H1 (cell line): ENCODE measurements around the gene TMEM107. TPM values are rescaled to one million over a fixed set of nuclear protein-coding genes. Genes with fewer than 3 reads are reported as not detected.
A peak's percentile ranks its signal among the peaks of the same experiment; 100 is the strongest.

Experiments used
- CTCF ChIA-PET: fragments of 300-600 bp; sonication (Branson Sonifier 250); formaldehyde crosslinking; loops from one replicate; lab custom pipeline; 2021; ENCODE audit not compliant: partially characterized antibody; lab: Charles Lee
- POLR2A ChIA-PET: fragments of 300-600 bp; sonication (Branson Sonifier 250); formaldehyde crosslinking; loops from one replicate; lab custom pipeline; 2021; ENCODE audit warnings: inconsistent platforms; ENCODE audit not compliant: partially characterized antibody; lab: Charles Lee
- DNase-seq, 2 experiments: peaks; one replicate each; pipeline versions ENCODE4 v3.0.0 to v3.0.0-alpha.2; 2010 to 2022; ENCODE audit warnings: low spot score in 2 of 2, low read depth in 1 of 2, mixed read lengths in 1 of 2
- FAIRE-seq: peaks from 2 replicates; lab custom pipeline; 2011; peaks lifted over from hg19 to GRCh38; lab: Jason Lieb, UNC
- H2AFZ ChIP-seq: 2 replicates; pipeline ENCODE4 v1.8.1; 2012; ENCODE audit warnings: low read length, inconsistent platforms
- H2AK5ac ChIP-seq: 2 replicates; pipeline ENCODE4 v1.6.1; 2013; ENCODE audit warnings: low read depth, low read length
- H2BK120ac ChIP-seq: replicated peaks from 2 replicates; pipeline ENCODE3; 2013; ENCODE audit warnings: low read depth, low read length, inconsistent platforms
- H2BK12ac ChIP-seq: 2 replicates; pipeline ENCODE4 v1.6.1; 2013; ENCODE audit warnings: low read depth, low read length
- H2BK15ac ChIP-seq: 2 replicates; pipeline ENCODE4 v1.6.1; 2013; ENCODE audit warnings: low read length
- H2BK20ac ChIP-seq: 2 replicates; pipeline ENCODE4 v1.6.1; 2013; ENCODE audit warnings: low read length
- H2BK5ac ChIP-seq: 2 replicates; pipeline ENCODE4 v1.6.1; 2013; ENCODE audit warnings: low read depth, low read length
- H3K14ac ChIP-seq: 2 replicates; pipeline ENCODE4 v1.6.1; 2013; ENCODE audit warnings: inconsistent platforms; ENCODE audit not compliant: insufficient read length
- H3K18ac ChIP-seq: 2 replicates; pipeline ENCODE4 v1.6.1; 2013; ENCODE audit warnings: low read length; ENCODE audit errors: extremely low read depth
- H3K23ac ChIP-seq: 2 replicates; pipeline ENCODE4 v1.6.1; 2013; ENCODE audit warnings: inconsistent platforms; ENCODE audit not compliant: insufficient read length
- H3K23me2 ChIP-seq: 2 replicates; pipeline ENCODE4 v1.6.1; 2013; ENCODE audit warnings: low read depth, low read length
- H3K27ac ChIP-seq: 2 replicates; pipeline ENCODE4 v1.6.1; 2011; ENCODE audit warnings: low read depth, low read length, inconsistent platforms
- H3K27me3 ChIP-seq, 4 experiments: replicated peaks in 1 of 4; 1 replicate in 1 of 4; 2 replicates in 3 of 4; pipeline versions ENCODE4 v1.6.1 to v1.8.1; 2011 to 2013; ENCODE audit warnings: low read length in 3 of 4, mild to moderate bottlenecking in 3 of 4, inconsistent platforms in 2 of 4, mixed read lengths in 2 of 4, moderate library complexity in 1 of 4; ENCODE audit not compliant: control insufficient read depth in 3 of 4, insufficient read depth in 3 of 4; ENCODE audit errors: extremely low read depth in 1 of 4
- H3K36me3 ChIP-seq, 4 experiments: 2 replicates each; pipeline versions ENCODE4 v1.6.1 to v1.8.1; 2011 to 2013; ENCODE audit warnings: mild to moderate bottlenecking in 4 of 4, low read length in 3 of 4, moderate library complexity in 2 of 4, control low read depth in 1 of 4, inconsistent platforms in 1 of 4; ENCODE audit not compliant: insufficient read depth in 4 of 4, control insufficient read depth in 2 of 4
- H3K4ac ChIP-seq: replicated peaks from 2 replicates; pipeline ENCODE3; 2013; ENCODE audit warnings: low read length, low read depth, mixed read lengths, inconsistent platforms; ENCODE audit not compliant: insufficient read length
- H3K4me1 ChIP-seq, 4 experiments: replicated peaks in 1 of 4; 1 replicate in 1 of 4; 2 replicates in 3 of 4; pipeline versions ENCODE4 v1.6.1 to v1.8.1; 2011 to 2013; ENCODE audit warnings: low read length in 3 of 4, inconsistent platforms in 2 of 4, mixed read lengths in 1 of 4; ENCODE audit not compliant: insufficient read depth in 4 of 4, control insufficient read depth in 3 of 4
- H3K4me2 ChIP-seq, 2 experiments: 2 replicates each; pipeline versions ENCODE4 v1.6.1 to v1.8.1; 2011 to 2013; ENCODE audit warnings: low read depth in 2 of 2, low read length in 2 of 2, control low read depth in 1 of 2, inconsistent platforms in 1 of 2, mild to moderate bottlenecking in 1 of 2; ENCODE audit not compliant: insufficient read depth in 1 of 2
- H3K4me3 ChIP-seq, 4 experiments: fragments of 200-600, 300-600 bp in 1 of 4; sonication (generic), shearing (Covaris generic), sonication (Bioruptor Twin) in 1 of 4; 2 replicates each; pipeline versions ENCODE4 v1.5.1 to v1.8.1; 2011 to 2016; ENCODE audit warnings: low read length in 4 of 4, low read depth in 3 of 4, control low read depth in 2 of 4, inconsistent platforms in 2 of 4, mild to moderate bottlenecking in 2 of 4, mixed read lengths in 1 of 4, moderate library complexity in 1 of 4; ENCODE audit not compliant: insufficient read depth in 2 of 4; ENCODE audit errors: extremely low read depth in 1 of 4
- H3K56ac ChIP-seq: replicated peaks from 2 replicates; pipeline ENCODE3; 2013; ENCODE audit warnings: low read depth, mild to moderate bottlenecking, mixed read lengths, low read length, inconsistent platforms; ENCODE audit not compliant: insufficient read length
- H3K79me1 ChIP-seq: 2 replicates; pipeline ENCODE4 v1.6.1; 2013; ENCODE audit warnings: low read depth, low read length, control low read depth
- H3K79me2 ChIP-seq, 2 experiments: 2 replicates each; pipeline versions ENCODE4 v1.6.1 to v1.8.1; 2012 to 2013; ENCODE audit warnings: low read length in 2 of 2, mild to moderate bottlenecking in 2 of 2, inconsistent platforms in 1 of 2; ENCODE audit not compliant: insufficient read depth in 2 of 2, control insufficient read depth in 1 of 2
- H3K9ac ChIP-seq, 4 experiments: replicated peaks in 1 of 4; 1 replicate in 1 of 4; 2 replicates in 3 of 4; pipeline versions ENCODE4 v1.6.1 to v1.8.1; 2011 to 2013; ENCODE audit warnings: low read depth in 3 of 4, low read length in 3 of 4, control low read depth in 2 of 4, mild to moderate bottlenecking in 2 of 4, moderate library complexity in 2 of 4, inconsistent platforms in 1 of 4; ENCODE audit errors: extremely low read depth in 1 of 4
- H3K9me3 ChIP-seq, 2 experiments: 2 replicates each; pipeline versions ENCODE4 v1.6.1 to v1.8.1; 2012 to 2013; ENCODE audit warnings: mild to moderate bottlenecking in 2 of 2, moderate library complexity in 2 of 2, control low read depth in 1 of 2, inconsistent platforms in 1 of 2, low read depth in 1 of 2, low read length in 1 of 2, mixed read lengths in 1 of 2; ENCODE audit not compliant: insufficient read depth in 2 of 2
- H4K20me1 ChIP-seq, 2 experiments: replicated peaks in 1 of 2; 2 replicates each; pipeline versions ENCODE3 to v1.8.1; 2011 to 2013; ENCODE audit warnings: inconsistent platforms in 2 of 2, low read length in 2 of 2, mild to moderate bottlenecking in 1 of 2; ENCODE audit not compliant: insufficient read depth in 2 of 2, control insufficient read depth in 1 of 2
- H4K5ac ChIP-seq: 2 replicates; pipeline ENCODE4 v1.6.1; 2013; ENCODE audit warnings: low read length, low read depth, mixed read lengths, inconsistent platforms; ENCODE audit not compliant: insufficient read length
- H4K8ac ChIP-seq: 2 replicates; pipeline ENCODE4 v1.8.0; 2013; ENCODE audit warnings: mild to moderate bottlenecking, moderate library complexity, low read length, inconsistent platforms; ENCODE audit not compliant: insufficient read depth; ENCODE audit errors: extremely low read depth
- H4K91ac ChIP-seq: replicated peaks from 2 replicates; pipeline ENCODE3; 2013; ENCODE audit warnings: low read length, mixed read lengths, inconsistent platforms; ENCODE audit not compliant: insufficient read length
- GABPA ChIP-seq: IDR thresholded peaks from 2 replicates; pipeline ENCODE4 v1.6.1; 2011; ENCODE audit warnings: mild to moderate bottlenecking, low read length, moderate library complexity, borderline replicate concordance; ENCODE audit not compliant: insufficient read depth
- WGBS, 2 experiments: shearing (Covaris generic) in 1 of 2; methylation state at CpG; one replicate each; pipeline versions ENCODE4 v1.1.6 to v1.1.7; 2013 to 2015; ENCODE audit warnings: low lambda C conversion rate in 2 of 2, mixed read lengths in 2 of 2, inconsistent platforms in 1 of 2, low coverage in 1 of 2, missing lambda C conversion rate in 1 of 2; ENCODE audit not compliant: insufficient replicate concordance in 2 of 2, insufficient coverage in 1 of 2, insufficient read length in 1 of 2; ENCODE audit errors: extremely low coverage in 1 of 2, missing lambda C conversion rate in 1 of 2; 5-methylcytosine and 5-hydroxymethylcytosine counted together
- polyA plus RNA-seq, 7 experiments: library from polyadenylated mRNA; depleted of rRNA in 3 of 7; stranded (reverse) in 5 of 7; unstranded in 2 of 7; fragments of >200 nt in 5 of 7; fragments of 200-250 nt in 2 of 7; gene quantifications; 1 replicate in 5 of 7; 2 replicates in 1 of 7; 4 replicates in 1 of 7; pipeline versions ENCODE4 v1.2.1 to v1.2.3, GENCODE V29; 2011 to 2013; ENCODE audit warnings: missing spikeins in 2 of 7, mixed read lengths in 2 of 7
- total RNA-seq: library from RNA; stranded (reverse); fragmentation: NEBNext Ultra II Directional; extraction: Animal tissue kit (Norgen Biotek cat#: 25700); gene quantifications from 2 replicates; pipeline ENCODE4 v1.2.1, GENCODE V29; 2021
- TF ChIP-seq, protein P1 (sequence below): IDR thresholded peaks from 2 replicates; pipeline ENCODE4 v1.6.1; 2011; ENCODE audit warnings: low read depth, mild to moderate bottlenecking, low read length; ENCODE audit not compliant: insufficient read depth

Gene TMEM107
- total and polyA plus RNA-seq, 2 of the 8 experiments (the other 6 are each of a cell fraction or from before 2014, with no cell fraction given), result 17.3 to 21.5 TPM

DNA sequence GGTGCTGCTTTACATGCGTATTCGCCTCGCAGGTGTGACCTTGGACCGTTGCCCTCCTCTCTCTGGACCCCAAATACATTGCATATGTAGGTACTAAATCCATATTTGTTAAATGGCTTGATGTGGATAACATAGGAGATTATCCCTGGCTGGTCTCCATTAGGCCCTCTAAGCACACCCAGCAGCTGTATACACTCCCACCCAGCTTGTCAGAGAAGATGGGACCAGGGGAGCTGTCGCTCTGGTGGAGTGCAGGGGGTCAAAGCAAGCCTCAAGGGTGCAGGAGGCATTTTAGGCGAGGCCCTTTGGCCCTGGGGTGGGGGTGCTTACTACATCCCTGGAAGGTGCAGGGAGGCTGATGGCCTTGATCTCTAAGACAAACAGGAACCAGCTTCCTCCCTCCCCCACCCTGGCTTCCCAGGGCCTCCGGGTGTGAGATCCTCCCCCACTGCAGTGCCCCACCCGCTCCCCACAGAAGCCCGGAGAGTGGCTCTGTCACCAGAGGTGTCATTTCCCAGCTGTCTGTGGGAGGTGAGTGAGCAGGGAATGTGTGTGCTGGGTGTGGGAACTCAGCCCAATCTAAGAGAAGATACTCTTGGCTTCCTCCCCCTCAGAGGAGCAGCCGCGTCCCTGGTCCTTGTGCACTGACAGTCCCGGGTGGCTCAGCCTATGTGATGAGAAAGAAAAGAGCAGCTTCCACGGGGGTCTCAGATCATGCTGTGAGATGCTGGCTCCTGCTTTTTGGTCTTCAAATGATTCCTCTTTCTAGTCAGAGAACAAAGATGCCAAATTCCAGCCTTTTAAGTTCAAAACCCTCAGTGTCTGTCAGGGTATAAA is 12.0 kb downstream of the TMEM107 start:
- no peak for TF ChIP-seq GABPA
- TF ChIP-seq, protein P1, sequence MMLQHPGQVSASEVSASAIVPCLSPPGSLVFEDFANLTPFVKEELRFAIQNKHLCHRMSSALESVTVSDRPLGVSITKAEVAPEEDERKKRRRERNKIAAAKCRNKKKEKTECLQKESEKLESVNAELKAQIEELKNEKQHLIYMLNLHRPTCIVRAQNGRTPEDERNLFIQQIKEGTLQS, result 0 out of 2 replicates have a peak, but pooled peaks have one; percentile 6
- peak overlapping the region; percentile 100 for H2BK5ac ChIP-seq
- ChIA-PET POLR2A (interaction anchor here (0.6 to 15.7 kb wide), 20 partner anchors 10 to 477 kb away, joined by 3 to 289 read pairs (median 4); partner anchors contain the start of genes AURKB, BORCS6, PER1 and TMEM107), CTCF (interaction anchor here (0.6 to 1.4 kb wide), 8 partner anchors 17 to 174 kb away, joined by 3 to 5 read pairs (median 4); no protein-coding TSS in a partner anchor)
- peak overlapping the region; percentile 99; the same call in 1 of the 2 replicates for H3K27ac ChIP-seq
- H4K5ac ChIP-seq, result peak overlapping the region; percentile 27
- H3K4me1 ChIP-seq, result peaks cover 4 to 25% (median 21%) of the 10 kb centered on the region in 4 experiments
- no peak overlapping the region for H3K23ac ChIP-seq
- peak overlapping the region; percentile 63; the same call in 1 of the 2 replicates for H2AFZ ChIP-seq
- peak overlapping the region; percentile 28 for H3K56ac ChIP-seq
- H3K4ac ChIP-seq, result peak overlapping the region; percentile 69
- H4K8ac ChIP-seq, result peak overlapping the region; percentile 100; the same call in 1 of the 2 replicates
- H2BK12ac ChIP-seq, result peak overlapping the region; percentile 96
- peaks cover 16% of the 10 kb centered on the region for H3K23me2 ChIP-seq
- peaks cover 0 to 15% of the 10 kb centered on the region in 2 experiments; a peak in 2 of 4 replicates for H3K79me2 ChIP-seq
- H3K9ac ChIP-seq, result peak overlapping the region in 3 of 4 experiments; percentile 57 to 78 (median 60); a peak in 6 of 7 replicates
- peak overlapping the region; percentile 85 to 95 for H3K4me2 ChIP-seq
- DNase-seq, result no peak
- no peak overlapping the region for H3K14ac ChIP-seq
- H2BK120ac ChIP-seq, result peak overlapping the region; percentile 95
- H4K91ac ChIP-seq, result peak overlapping the region; percentile 92
- peaks cover 8 to 9% of the 10 kb centered on the region in 2 experiments for H4K20me1 ChIP-seq
- no peaks in the 10 kb centered on the region for H3K27me3 ChIP-seq
- H3K79me1 ChIP-seq, result peaks cover 8% of the 10 kb centered on the region
- no peak for FAIRE-seq
- H3K18ac ChIP-seq, result peak overlapping the region; percentile 95
- H2BK15ac ChIP-seq, result peak overlapping the region; percentile 100; the same call in 1 of the 2 replicates
- peak overlapping the region in 2 of 4 experiments; percentile 19 to 97; a peak in 4 of 8 replicates for H3K4me3 ChIP-seq
- 42% methylated on average over 13 of the region's 13 CpGs; no CpG with 5 or more reads in 1 of the 2 experiments for WGBS, 2 experiments
- H2BK20ac ChIP-seq, result peak overlapping the region; percentile 82
- no peaks in the 10 kb centered on the region for H3K9me3 ChIP-seq
- peaks cover 0 to 10% (median 5%) of the 10 kb centered on the region in 4 experiments; a peak in 6 of 8 replicates for H3K36me3 ChIP-seq
- H2AK5ac ChIP-seq, result peak overlapping the region; percentile 88; the same call in 1 of the 2 replicates
